A673 (cell line): ENCODE measurements around the gene FITM1. TPM values are rescaled to one million over a fixed set of nuclear protein-coding genes. Genes with fewer than 3 reads are reported as not detected.

Source experiments
- BruUV-seq: library from RNA; stranded (reverse); fragments of 400-500 nt; replicated peaks from 2 replicates; lab custom pipeline; 2021; lab: Mats Ljungman, UMichigan
- CTCF ChIA-PET: fragments of 300-600 bp; sonication (Branson Sonifier 250); formaldehyde crosslinking; loops from one replicate; lab custom pipeline; 2022; ENCODE audit warnings: antibody characterized with exemption; lab: Charles Lee
- POLR2A ChIA-PET: fragments of 300-600 bp; sonication (Branson Sonifier 250); formaldehyde crosslinking; loops from one replicate; lab custom pipeline; 2022; ENCODE audit warnings: antibody characterized with exemption; ENCODE audit not compliant: low non-redundant PET; lab: Charles Lee
- DNase-seq: peaks from one replicate; pipeline ENCODE4 v3.0.0-alpha.2; 2015; ENCODE audit warnings: low spot score
- H3K27ac ChIP-seq: fragments of 200-600 bp; sonication (generic); 2 replicates; pipeline ENCODE4 v1.5.1; 2016; ENCODE audit warnings: mixed run types, low read depth, mild to moderate bottlenecking, mixed read lengths, antibody characterized with exemption, low read length; ENCODE audit not compliant: poor library complexity, severe bottlenecking
- H3K27me3 ChIP-seq: fragments of 200-600 bp; sonication (generic); replicated peaks from 2 replicates; pipeline ENCODE4 v1.6.1; 2017; ENCODE audit warnings: mixed run types, low read depth, mild to moderate bottlenecking, mixed read lengths, antibody characterized with exemption, low read length; ENCODE audit not compliant: insufficient read depth, poor library complexity
- H3K36me3 ChIP-seq: fragments of 200-600 bp; sonication (generic); 2 replicates; pipeline ENCODE4 v1.6.1; 2016; ENCODE audit warnings: mixed run types, mild to moderate bottlenecking, mixed read lengths, antibody characterized with exemption, low read length; ENCODE audit not compliant: insufficient read depth, poor library complexity, severe bottlenecking
- H3K4me1 ChIP-seq: fragments of 200-600 bp; sonication (generic); 2 replicates; pipeline ENCODE4 v1.6.1; 2017; ENCODE audit warnings: mixed run types, mild to moderate bottlenecking, mixed read lengths, antibody characterized with exemption, low read length; ENCODE audit not compliant: insufficient read depth, poor library complexity, severe bottlenecking
- H3K4me3 ChIP-seq: fragments of 200-600 bp; sonication (generic); 2 replicates; pipeline ENCODE4 v1.5.1; 2016; ENCODE audit warnings: low read depth, mixed run types, mild to moderate bottlenecking, mixed read lengths, low read length; ENCODE audit not compliant: poor library complexity, severe bottlenecking
- H3K9me3 ChIP-seq: fragments of 200-600 bp; sonication (generic); 2 replicates; pipeline ENCODE4 v1.6.1; 2016; ENCODE audit warnings: mixed run types, low read depth, mild to moderate bottlenecking, mixed read lengths, antibody characterized with exemption, low read length; ENCODE audit not compliant: poor library complexity, severe bottlenecking
- CTCF ChIP-seq: fragments of 300-800, 200-600 bp; sonication (generic); conservative IDR thresholded peaks from 2 replicates; pipeline ENCODE4 v1.5.1; 2017; ENCODE audit warnings: low read depth, mild to moderate bottlenecking, antibody characterized with exemption, low read length, moderate library complexity, mixed read lengths
- EZH2 ChIP-seq: fragments of 200-600 bp; sonication (generic); IDR thresholded peaks from 2 replicates; pipeline ENCODE4 v1.6.1; 2017; ENCODE audit warnings: borderline replicate concordance, low read depth, mild to moderate bottlenecking, mixed read lengths, antibody characterized with exemption, low read length; ENCODE audit not compliant: poor library complexity, severe bottlenecking
- intact Hi-C: fragments of 100-400 bp; cut with micrococcal nuclease; formaldehyde crosslinking; loops from one replicate; pipeline ENCODE4 v1.10.0; 2022; ENCODE audit not compliant: unreplicated experiment
- total RNA-seq: library from RNA; stranded (reverse); gene quantifications from 2 replicates; pipeline ENCODE4 v1.2.3, GENCODE V29; 2021

FITM1 gene
- total RNA-seq, 1 experiment from 2014 or later = not detected

GRCh38 chr14:24132061-24132685 lies 1.7 kb downstream of the FITM1 start:
- TF ChIP-seq EZH2 (no peak), CTCF (no peak)
- CTCF ChIA-PET = no interaction called here
- no peak for DNase-seq
- no TSS peak for BruUV-seq
- no peaks in the 10 kb centered on the region for H3K27me3 ChIP-seq
- H3K4me1 ChIP-seq = peaks cover 6% of the 10 kb centered on the region
- POLR2A ChIA-PET = no interaction called here
- H3K36me3 ChIP-seq = peaks cover under 1% of the 10 kb centered on the region
- H3K9me3 ChIP-seq = no peaks in the 10 kb centered on the region
- no peak overlapping the region for H3K27ac ChIP-seq
- intact Hi-C loops = no loop called here
- no peak overlapping the region for H3K4me3 ChIP-seq

GRCh38 chr14:24132976-24133375 lies 2.5 kb downstream of the FITM1 start:
- Histone ChIP-seq H3K4me3 (no peak overlapping the region), H3K9me3 (no peaks in the 10 kb centered on the region), H3K4me1 (peaks cover 7% of the 10 kb centered on the region), H3K27me3 (no peaks in the 10 kb centered on the region), H3K27ac (no peak overlapping the region), H3K36me3 (peaks cover 8% of the 10 kb centered on the region)
- CTCF ChIA-PET = no interaction called here
- TF ChIP-seq CTCF = no peak
- no peak for TF ChIP-seq EZH2
- intact Hi-C loops = no loop called here
- POLR2A ChIA-PET = no interaction called here
- no peak for DNase-seq
- BruUV-seq = no TSS peak

GRCh38 chr14:24133735-24134134 lies 3.3 kb downstream of the FITM1 start:
- no TSS peak for BruUV-seq
- DNase-seq = no peak

More at GRCh38 chr14:24133735-24134134, 3.3 kb downstream of the FITM1 start:
- POLR2A ChIA-PET = no interaction called here
- intact Hi-C loops = no loop called here
- H3K27me3 ChIP-seq = no peaks in the 10 kb centered on the region
- TF ChIP-seq EZH2 (no peak), CTCF (no peak)
- H3K36me3 ChIP-seq = peaks cover 16% of the 10 kb centered on the region
- H3K4me3 ChIP-seq = no peak overlapping the region
- no peak overlapping the region for H3K27ac ChIP-seq
- no peaks in the 10 kb centered on the region for H3K9me3 ChIP-seq
- peaks cover 7% of the 10 kb centered on the region for H3K4me1 ChIP-seq
- CTCF ChIA-PET = no interaction called here
